Upper lobe of left lung (tissue), 6 donors: Measurements from ENCODE around the gene PTGFR. TPM values are rescaled to one million over a fixed set of nuclear protein-coding genes. Genes with fewer than 3 reads are reported as not detected.

Source experiments
- ATAC-seq, 2 donors: fragments of 200-7000 bp; cut with Tn5 transposase; one replicate each; pipeline ENCODE4 v1.9.1; 2022; ENCODE audit warnings: mild to moderate bottlenecking in 2 of 2, moderate library complexity in 2 of 2; ENCODE audit not compliant: low FRiP score in 2 of 2
- DNase-seq, 2 donors: peaks; one replicate each; pipeline ENCODE4 v3.0.0-alpha.2; 2019 to 2020
- H3K27ac ChIP-seq, 4 donors: fragments of 200-600 bp; sonication (generic); one replicate each; pipeline ENCODE4 v1.5.1; 2016 to 2019
- H3K27me3 ChIP-seq, 4 donors: fragments of 200-600 bp; sonication (generic); one replicate each; pipeline ENCODE4 v1.5.1; 2017 to 2019
- H3K36me3 ChIP-seq, 4 donors: fragments of 200-600 bp; sonication (generic); one replicate each; pipeline ENCODE4 v1.5.1; 2016 to 2019
- H3K4me1 ChIP-seq, 4 donors: fragments of 200-600 bp; sonication (generic); one replicate each; pipeline ENCODE4 v1.5.1; 2018 to 2019
- H3K4me3 ChIP-seq, 4 donors: fragments of 200-600 bp; sonication (generic); one replicate each; pipeline ENCODE4 v1.5.1; 2017 to 2019; ENCODE audit warnings: mild to moderate bottlenecking in 2 of 4, moderate library complexity in 1 of 4
- H3K9me3 ChIP-seq, 4 donors: fragments of 200-600 bp; sonication (generic); one replicate each; pipeline ENCODE4 v1.5.1; 2018 to 2019
- CTCF ChIP-seq, 6 experiments: fragments of 450-650 bp in 4 of 6; fragments of 200-600 bp in 2 of 6; sonication (generic) in 2 of 6; IDR thresholded peaks; one replicate each; pipeline ENCODE4 v1.5.1; 2016 to 2019; ENCODE audit warnings: antibody characterized with exemption in 6 of 6
- EP300 ChIP-seq, 4 donors: sonication (generic); formaldehyde crosslinking; IDR thresholded peaks; one replicate each; pipeline ENCODE4 v1.5.1; 2017; ENCODE audit warnings: antibody characterized with exemption in 4 of 4, control low read depth in 2 of 4
- POLR2A ChIP-seq, 4 donors: fragments of 450-650 bp; IDR thresholded peaks; one replicate each; pipeline ENCODE4 v1.5.1; 2016 to 2017; ENCODE audit warnings: antibody characterized with exemption in 4 of 4, mild to moderate bottlenecking in 2 of 4
- POLR2AphosphoS5 ChIP-seq, 2 donors: sonication (generic); formaldehyde crosslinking; IDR thresholded peaks; one replicate each; pipeline ENCODE4 v1.5.1; 2017; ENCODE audit warnings: antibody characterized with exemption in 2 of 2
- WGBS, 2 donors: methylation state at CpG; one replicate each; pipeline ENCODE4 v1.1.5; 2017 to 2018; 5-methylcytosine and 5-hydroxymethylcytosine counted together
- total RNA-seq, 6 donors: library from RNA; depleted of rRNA in 4 of 6; stranded (reverse); fragments of >200 nt in 4 of 6; gene quantifications; one replicate each; pipeline versions ENCODE4 v1.1.0 to v1.2.1, GENCODE V29; 2016 to 2021
- donor health status: DM: no; HTN: no; CAD: no; lungs with moderate emphysema.
- donor health status: DM: no; HTN: yes; CAD: no; lungs with severe emphysema.

Gene PTGFR
- total RNA-seq, 6 donors from 2014 or later = 0.78 to 4.7 (median 2.2) TPM

GRCh38 chr1:78540048-78540447 lies 49.3 kb downstream of the PTGFR start:
- WGBS, 2 donors = 58% methylated on average over 2 of the region's 2 CpGs

GRCh38 chr1:78541479-78541878 lies 50.7 kb downstream of the PTGFR start:
- DNase-seq (no peak), ATAC-seq (no peak)
- Histone ChIP-seq H3K27ac (no peak overlapping the region), H3K9me3 (no peaks in the 10 kb centered on the region), H3K4me1 (no peaks in the 10 kb centered on the region), H3K27me3 (no peaks in the 10 kb centered on the region), H3K36me3 (no peaks in the 10 kb centered on the region), H3K4me3 (no peak overlapping the region)
- no peak for TF ChIP-seq CTCF (IDR thresholded peaks at IDR 0.05)
- no peak for TF ChIP-seq POLR2A (IDR thresholded peaks at IDR 0.05)
- TF ChIP-seq POLR2AphosphoS5 (IDR thresholded peaks at IDR 0.05) = no peak
- TF ChIP-seq EP300 (IDR thresholded peaks at IDR 0.05) = no peak

More at GRCh38 chr1:78540048-78540447, 49.3 kb downstream of the PTGFR start:
- ATAC-seq (no peak), DNase-seq (no peak)
- no peaks in the 10 kb centered on the region for H3K9me3 ChIP-seq
- H3K4me3 ChIP-seq = no peak overlapping the region
- H3K27me3 ChIP-seq = no peaks in the 10 kb centered on the region
- no peaks in the 10 kb centered on the region for H3K36me3 ChIP-seq
- no peaks in the 10 kb centered on the region for H3K4me1 ChIP-seq
- TF ChIP-seq POLR2A (IDR thresholded peaks at IDR 0.05) (no peak), EP300 (IDR thresholded peaks at IDR 0.05) (no peak), POLR2AphosphoS5 (IDR thresholded peaks at IDR 0.05) (no peak)
- no peak overlapping the region for H3K27ac ChIP-seq

- no peaks in the 10 kb centered on the region for H3K9me3 ChIP-seq
- no peak for TF ChIP-seq POLR2A (IDR thresholded peaks at IDR 0.05)
- no peak for TF ChIP-seq EP300 (IDR thresholded peaks at IDR 0.05)
- no peak for TF ChIP-seq CTCF (IDR thresholded peaks at IDR 0.05)
- TF ChIP-seq POLR2AphosphoS5 (IDR thresholded peaks at IDR 0.05) = no peak
- no peaks in the 10 kb centered on the region for H3K4me1 ChIP-seq
- H3K4me3 ChIP-seq = no peak overlapping the region
- DNase-seq = no peak
- WGBS, 2 donors = 85% methylated on average over 3 of the region's 3 CpGs
- no peaks in the 10 kb centered on the region for H3K36me3 ChIP-seq
- no peak for ATAC-seq
- H3K27me3 ChIP-seq = no peaks in the 10 kb centered on the region
- H3K27ac ChIP-seq = no peak overlapping the region
Observed at GRCh38 chr1:78543941-78544643, 53.3 kb downstream of the PTGFR start.

- H3K27ac ChIP-seq = no peak overlapping the region
- peaks cover 0 to 10% (median 6%) of the 10 kb centered on the region in 4 donors for H3K9me3 ChIP-seq
- H3K36me3 ChIP-seq = no peaks in the 10 kb centered on the region
- H3K4me3 ChIP-seq = no peak overlapping the region
- WGBS, 2 donors = 58 to 66% methylated on average over 1 of the region's 1 CpG
- ATAC-seq (no peak), DNase-seq (no peak)
- TF ChIP-seq CTCF (IDR thresholded peaks at IDR 0.05) (no peak), EP300 (IDR thresholded peaks at IDR 0.05) (no peak), POLR2A (IDR thresholded peaks at IDR 0.05) (no peak), POLR2AphosphoS5 (IDR thresholded peaks at IDR 0.05) (no peak)
- no peaks in the 10 kb centered on the region for H3K27me3 ChIP-seq
- H3K4me1 ChIP-seq = no peaks in the 10 kb centered on the region
Observed at GRCh38 chr1:78547081-78547480, 56.3 kb downstream of the PTGFR start.

GRCh38 chr1:78549331-78549730 lies 58.6 kb downstream of the PTGFR start:
- ATAC-seq (no peak), DNase-seq (no peak)
- Histone ChIP-seq H3K27ac (no peak overlapping the region), H3K36me3 (no peaks in the 10 kb centered on the region), H3K4me3 (no peak overlapping the region), H3K4me1 (no peaks in the 10 kb centered on the region), H3K27me3 (no peaks in the 10 kb centered on the region), H3K9me3 (peaks cover 0 to 17% (median 7%) of the 10 kb centered on the region in 4 donors)
- no peak for TF ChIP-seq CTCF (IDR thresholded peaks at IDR 0.05)
- TF ChIP-seq POLR2AphosphoS5 (IDR thresholded peaks at IDR 0.05) = no peak
- TF ChIP-seq POLR2A (IDR thresholded peaks at IDR 0.05) = no peak
- no peak for TF ChIP-seq EP300 (IDR thresholded peaks at IDR 0.05)
- 66 to 73% methylated on average over 3 of the region's 3 CpGs for WGBS, 2 donors
